ENCODE results near the gene PLCG2. TPM values are rescaled to one million over a fixed set of nuclear protein-coding genes. Genes with fewer than 3 reads are reported as not detected.

Gene PLCG2
- total RNA-seq, 1 experiment from 2014 or later: 6.0 TPM

- TF ChIP-seq CTCF (conservative IDR thresholded peaks at IDR 0.05): no peak
- Histone ChIP-seq H3K4me2 (ENCODE audit: insufficient read depth, insufficient read length, low read length) (no peak overlapping the region), H4K20me1 (ENCODE audit: control insufficient read depth, insufficient read depth, insufficient read length) (no peaks in the 10 kb centered on the region), H2BK12ac (ENCODE audit: insufficient read length, low read depth, low read length) (no peak overlapping the region), H2AFZ (ENCODE audit: low read length) (no peak overlapping the region), H3K9me3 (ENCODE audit: control insufficient read depth, low read depth, low read length) (no peaks in the 10 kb centered on the region), H4K8ac (replicated peaks; ENCODE audit: insufficient read length, low read depth, low read length) (no peak overlapping the region), H2BK120ac (ENCODE audit: low read depth, low read length, poor library complexity, severe bottlenecking) (no peak overlapping the region), H4K5ac (ENCODE audit: insufficient read length, low read depth, low read length) (no peak overlapping the region), H2BK15ac (ENCODE audit: low read depth, low read length) (no peak overlapping the region), H3K14ac (ENCODE audit: insufficient read depth, low read length) (no peak overlapping the region), H3K27me3 (ENCODE audit: insufficient read depth, low read length) (no peaks in the 10 kb centered on the region; the same call in 1 of the 2 replicates), H2AK5ac (ENCODE audit: insufficient read length, low read length) (no peak overlapping the region), H3K56ac (ENCODE audit: insufficient read length, low read depth, low read length) (no peak overlapping the region), H3K79me2 (ENCODE audit: insufficient read depth, low read length) (no peaks in the 10 kb centered on the region), H3T11ph (ENCODE audit: low read length) (no peak overlapping the region), H2BK5ac (ENCODE audit: insufficient read length, low read length) (no peak overlapping the region), H2BK20ac (ENCODE audit: low read depth, low read length, poor library complexity, severe bottlenecking) (no peak overlapping the region), H3K9ac (ENCODE audit: extremely low read depth, insufficient read length, low read length) (no peak overlapping the region), H3K27ac (ENCODE audit: insufficient read length, low read depth, low read length) (no peak overlapping the region), H3K4ac (ENCODE audit: low read depth, low read length) (no peak overlapping the region), H3K23ac (ENCODE audit: insufficient read length, low read depth, low read length) (no peak overlapping the region), H3K23me2 (ENCODE audit: insufficient read length, low read depth, low read length, poor library complexity, severe bottlenecking) (no peaks in the 10 kb centered on the region), H3K79me1 (ENCODE audit: insufficient read depth, low read depth, low read length, poor library complexity, severe bottlenecking) (no peaks in the 10 kb centered on the region), H3K4me1 (ENCODE audit: insufficient read depth, low read length) (no peaks in the 10 kb centered on the region), H3K18ac (ENCODE audit: insufficient read length, low read depth, low read length) (no peak overlapping the region), H4K91ac (ENCODE audit: insufficient read length, low read depth, low read length) (no peak overlapping the region)
- Mint-ChIP-seq H3K9me3 (no peaks in the 10 kb centered on the region), H3K27ac (peak overlapping the region in 1 of 3 experiments; percentile 10; a peak in 1 of 7 replicates), H3K4me3 (no peak overlapping the region), H3K36me3 (ENCODE audit: insufficient read depth in 1 of 3, low read depth in 3 of 3) (no peaks in the 10 kb centered on the region; a peak in 2 of 7 replicates), H3K4me1 (peaks cover 9 to 16% of the 10 kb centered on the region in 2 experiments), H3K27me3 (ENCODE audit: low read depth) (peaks cover 4% of the 10 kb centered on the region)
- no CpG with 5 or more reads among the region's 2 CpGs for WGBS (ENCODE audit: extremely low coverage, insufficient read length, low lambda C conversion rate)
- no peak for DNase-seq
Measured at GRCh38 chr16:81790830-81791435, 11.8 kb downstream of the PLCG2 start.
